ACC112 (cell line): Measurements from ENCODE around the gene PDGFC.

Experiments
- H2AFZ ChIP-seq: fragments of 200-600 bp; sonication (generic); one replicate; pipeline ENCODE4 v1.6.0; 2017; ENCODE audit warnings: antibody characterized with exemption, low read length; ENCODE audit not compliant: unreplicated experiment
- H3K27ac ChIP-seq: fragments of 200-600 bp; sonication (generic); 2 replicates; pipeline ENCODE4 v1.5.1; 2014; ENCODE audit warnings: low read depth, mild to moderate bottlenecking, antibody characterized with exemption, low read length, moderate library complexity
- H3K27me3 ChIP-seq: fragments of 200-600 bp; sonication (generic); 2 replicates; pipeline ENCODE4 v1.6.1; 2014; ENCODE audit warnings: mild to moderate bottlenecking, antibody characterized with exemption, low read length, moderate library complexity, mixed read lengths; ENCODE audit not compliant: insufficient read depth
- H3K36me3 ChIP-seq: fragments of 200-600 bp; sonication (generic); 2 replicates; pipeline ENCODE4 v1.6.1; 2016; ENCODE audit warnings: mild to moderate bottlenecking, antibody characterized with exemption, low read length, moderate library complexity, mixed read lengths; ENCODE audit not compliant: insufficient read depth
- H3K4me1 ChIP-seq: fragments of 200-600 bp; sonication (generic); one replicate; pipeline ENCODE4 v1.6.1; 2016; ENCODE audit warnings: low read length, mixed read lengths; ENCODE audit not compliant: insufficient read depth, unreplicated experiment, control insufficient read depth
- H3K4me3 ChIP-seq: fragments of 200-600 bp; sonication (generic); 2 replicates; pipeline ENCODE4 v1.5.1; 2014; ENCODE audit warnings: mild to moderate bottlenecking, low read depth, low read length
- H3K79me2 ChIP-seq: fragments of 200-600 bp; sonication (generic); one replicate; pipeline ENCODE4 v1.6.0; 2016; ENCODE audit warnings: low read length; ENCODE audit not compliant: control insufficient read depth, unreplicated experiment, insufficient read depth

Gene PDGFC

DNA sequence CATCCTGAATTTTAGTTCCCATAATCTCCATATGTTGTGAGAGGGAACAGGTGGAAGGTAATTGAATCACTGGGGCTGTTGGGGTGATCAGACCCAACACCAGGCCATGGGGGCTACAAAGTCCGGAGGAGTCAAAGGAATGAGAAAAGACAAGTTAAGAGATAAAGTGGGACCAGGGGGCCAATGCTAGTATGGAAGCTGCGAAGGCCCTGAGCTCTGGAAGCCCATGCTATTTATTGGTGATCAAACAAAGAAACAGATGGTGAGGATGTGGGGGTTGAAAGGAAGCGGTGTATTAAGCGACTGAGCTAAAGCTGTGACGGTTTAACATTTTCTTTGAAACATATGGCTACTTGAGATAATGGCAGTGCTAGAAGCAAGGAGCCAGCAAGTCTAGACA is 132.8 kb downstream of the PDGFC start:
- Histone ChIP-seq H3K4me1 (peaks cover 5% of the 10 kb centered on the region), H3K27me3 (no peaks in the 10 kb centered on the region), H2AFZ (no peak overlapping the region), H3K79me2 (no peaks in the 10 kb centered on the region), H3K36me3 (peaks cover 27% of the 10 kb centered on the region), H3K27ac (no peak overlapping the region), H3K4me3 (no peak overlapping the region)

DNA sequence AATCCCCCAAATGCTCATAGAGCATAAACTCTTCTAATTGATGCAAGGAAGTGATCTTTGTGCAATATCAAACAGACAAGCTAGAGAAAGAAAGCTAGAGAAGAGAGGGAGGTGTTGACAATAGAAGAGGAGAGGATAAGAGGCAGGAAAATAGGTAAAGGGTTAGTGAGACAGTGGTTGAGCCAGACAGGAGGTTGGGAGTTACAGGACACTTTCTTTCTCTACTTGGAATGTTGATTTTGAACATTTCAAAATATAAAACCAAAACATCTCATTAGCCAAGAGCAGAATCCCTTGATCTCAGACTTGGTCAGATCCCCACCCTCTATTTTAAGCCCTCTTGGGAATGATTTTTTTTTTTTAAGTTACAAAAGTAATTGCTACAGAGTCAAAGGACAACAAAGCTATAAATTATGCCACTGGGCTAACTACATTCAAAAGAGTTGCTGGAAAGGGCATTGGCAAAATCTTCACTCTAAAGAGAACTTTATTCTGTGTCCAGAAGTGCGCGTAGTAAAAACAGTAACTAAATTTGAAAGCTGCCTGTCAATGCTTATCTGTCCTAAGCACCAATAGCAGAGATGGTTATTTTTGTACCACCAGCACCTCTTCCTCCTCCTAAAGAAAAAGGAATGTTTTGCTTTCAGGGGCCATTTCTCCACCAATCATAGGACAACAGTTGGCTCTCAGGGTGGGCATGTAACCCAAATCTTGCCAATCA is 133.8 kb downstream of the PDGFC start:
- Histone ChIP-seq H3K36me3 (peaks cover 27% of the 10 kb centered on the region), H2AFZ (no peak overlapping the region), H3K4me1 (peaks cover 11% of the 10 kb centered on the region), H3K27ac (no peak overlapping the region), H3K4me3 (no peak overlapping the region), H3K27me3 (no peaks in the 10 kb centered on the region), H3K79me2 (no peaks in the 10 kb centered on the region)

DNA sequence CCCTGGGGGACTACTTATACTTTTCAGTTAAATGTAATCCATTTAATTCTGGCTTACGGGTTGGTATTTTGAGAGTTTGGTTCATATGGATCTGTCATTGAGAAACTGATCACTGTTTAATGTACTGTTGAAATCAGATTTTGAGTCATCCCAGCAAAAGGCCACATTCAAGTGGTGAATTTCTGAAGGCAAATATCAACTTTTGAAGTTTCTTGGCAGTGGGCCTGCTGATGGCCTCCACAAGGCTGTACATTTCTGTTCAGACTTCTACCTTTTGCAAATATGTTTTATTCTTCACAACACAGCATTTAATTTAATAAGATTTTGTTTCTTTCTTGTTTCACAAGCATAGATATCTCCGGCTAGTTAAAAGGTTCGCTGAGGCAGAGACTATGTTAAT is 138.7 kb downstream of the PDGFC start:
- Histone ChIP-seq H3K4me1 (peaks cover 43% of the 10 kb centered on the region), H3K4me3 (no peak overlapping the region), H3K79me2 (peaks cover 6% of the 10 kb centered on the region), H3K27me3 (no peaks in the 10 kb centered on the region), H3K27ac (no peak overlapping the region; the same call in 1 of the 2 replicates), H3K36me3 (peaks cover under 1% of the 10 kb centered on the region; the same call in 1 of the 2 replicates), H2AFZ (no peak overlapping the region)

DNA sequence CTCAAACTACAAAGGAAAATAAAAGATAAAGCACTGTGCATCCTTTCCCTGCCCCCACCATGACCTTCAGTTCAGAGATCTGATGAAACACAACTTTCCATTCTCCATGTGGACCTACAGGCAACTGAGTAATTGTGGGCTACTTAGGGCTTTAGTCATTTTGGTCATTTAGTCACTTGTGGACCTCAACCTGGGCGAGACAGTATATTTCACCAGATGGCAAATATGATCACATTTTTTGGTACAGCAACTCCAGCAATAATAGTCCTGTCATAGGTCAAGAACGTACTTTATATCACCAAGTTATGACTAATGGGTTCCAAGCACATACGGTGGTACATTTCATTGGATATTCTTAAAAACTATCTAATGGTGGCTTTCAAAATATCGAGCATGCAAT is 141.2 kb downstream of the PDGFC start:
- Histone ChIP-seq H3K79me2 (peaks cover 10% of the 10 kb centered on the region), H3K27me3 (no peaks in the 10 kb centered on the region), H3K27ac (peak overlapping the region; percentile 87), H3K4me1 (peaks cover 43% of the 10 kb centered on the region), H3K4me3 (no peak overlapping the region), H2AFZ (no peak overlapping the region), H3K36me3 (no peaks in the 10 kb centered on the region)

DNA sequence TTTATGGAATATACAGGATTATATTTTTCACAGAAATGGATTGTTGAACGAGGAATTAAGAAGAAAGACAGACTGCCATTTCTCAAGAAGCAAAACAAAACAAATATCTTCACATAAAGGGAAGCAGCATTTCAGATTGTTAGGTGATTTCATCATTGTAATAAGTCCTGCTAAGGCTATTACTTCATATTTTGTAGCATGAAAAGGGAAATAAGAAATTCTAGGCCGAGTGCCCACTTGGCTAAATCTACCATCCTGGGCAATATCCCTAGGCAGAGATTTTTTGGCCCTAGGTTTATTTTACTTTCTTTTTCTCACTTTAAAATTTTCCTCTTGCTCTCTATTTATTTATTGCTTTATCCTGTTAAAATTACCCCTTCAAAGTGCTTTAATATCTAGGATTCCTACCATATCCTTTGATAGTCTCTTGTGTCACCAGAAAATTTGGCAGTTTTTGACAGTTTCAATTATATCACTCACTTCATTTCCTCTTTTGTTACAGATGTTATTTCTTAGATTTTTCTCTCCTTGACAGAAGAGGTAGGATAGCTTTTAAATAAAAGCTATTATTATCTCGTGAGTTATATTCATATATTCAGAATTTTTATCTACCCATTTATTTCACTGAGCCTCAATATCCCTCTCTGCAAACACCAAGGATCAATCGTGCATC is 142.3 kb downstream of the PDGFC start:
- Histone ChIP-seq H3K79me2 (peaks cover 10% of the 10 kb centered on the region), H3K36me3 (no peaks in the 10 kb centered on the region), H2AFZ (no peak overlapping the region), H3K4me1 (peaks cover 44% of the 10 kb centered on the region), H3K27me3 (no peaks in the 10 kb centered on the region), H3K4me3 (peak overlapping the region; percentile 64), H3K27ac (peak overlapping the region; percentile 87)

DNA sequence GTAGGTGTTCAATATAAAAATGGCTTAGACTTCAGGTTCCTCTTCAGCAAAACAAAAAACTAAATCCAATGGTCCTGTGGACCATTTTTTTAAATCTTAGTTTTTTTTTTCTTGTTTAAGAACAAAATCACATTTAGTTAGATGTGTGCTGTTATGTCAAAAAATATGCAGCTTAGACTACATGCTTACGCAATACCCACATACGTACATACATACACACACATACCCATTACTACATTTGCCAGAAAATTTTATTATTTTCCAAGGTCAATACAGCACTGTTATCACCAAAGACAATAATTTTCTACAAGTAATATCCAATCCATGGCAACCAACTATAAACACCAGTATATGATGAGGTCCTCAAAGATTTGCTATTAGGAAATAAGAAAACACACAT is 144.1 kb downstream of the PDGFC start:
- no peak overlapping the region for H2AFZ ChIP-seq
- peaks cover 4% of the 10 kb centered on the region; the same call in 1 of the 2 replicates for H3K36me3 ChIP-seq
- H3K79me2 ChIP-seq, result peaks cover 13% of the 10 kb centered on the region
- peaks cover 34% of the 10 kb centered on the region for H3K4me1 ChIP-seq
- H3K27ac ChIP-seq, result no peak overlapping the region
- no peaks in the 10 kb centered on the region for H3K27me3 ChIP-seq
- H3K4me3 ChIP-seq, result no peak overlapping the region

DNA sequence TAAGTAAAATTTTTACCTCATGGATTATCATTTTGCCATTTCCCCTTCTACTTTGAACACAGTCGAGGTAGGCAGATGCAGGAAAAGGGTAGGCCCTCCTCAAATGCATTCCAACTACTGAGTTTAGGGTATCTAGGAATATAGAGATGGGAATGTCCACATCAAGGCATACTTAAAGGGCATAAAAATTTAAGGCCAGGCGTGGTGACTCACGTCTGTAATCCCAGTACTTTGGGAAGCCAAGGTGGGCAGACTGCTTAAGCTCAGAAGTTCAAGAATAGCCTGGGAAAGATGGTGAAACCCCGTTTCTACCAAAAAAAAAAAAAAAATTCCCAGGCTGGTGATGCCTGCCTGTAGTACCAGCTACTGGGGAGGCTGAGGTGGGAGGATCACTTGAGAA is 146.5 kb downstream of the PDGFC start:
- Histone ChIP-seq H3K4me3 (no peak overlapping the region), H3K36me3 (peaks cover 4% of the 10 kb centered on the region; the same call in 1 of the 2 replicates), H3K27me3 (no peaks in the 10 kb centered on the region), H3K27ac (no peak overlapping the region), H2AFZ (no peak overlapping the region), H3K79me2 (peaks cover 13% of the 10 kb centered on the region), H3K4me1 (peaks cover 23% of the 10 kb centered on the region)

DNA sequence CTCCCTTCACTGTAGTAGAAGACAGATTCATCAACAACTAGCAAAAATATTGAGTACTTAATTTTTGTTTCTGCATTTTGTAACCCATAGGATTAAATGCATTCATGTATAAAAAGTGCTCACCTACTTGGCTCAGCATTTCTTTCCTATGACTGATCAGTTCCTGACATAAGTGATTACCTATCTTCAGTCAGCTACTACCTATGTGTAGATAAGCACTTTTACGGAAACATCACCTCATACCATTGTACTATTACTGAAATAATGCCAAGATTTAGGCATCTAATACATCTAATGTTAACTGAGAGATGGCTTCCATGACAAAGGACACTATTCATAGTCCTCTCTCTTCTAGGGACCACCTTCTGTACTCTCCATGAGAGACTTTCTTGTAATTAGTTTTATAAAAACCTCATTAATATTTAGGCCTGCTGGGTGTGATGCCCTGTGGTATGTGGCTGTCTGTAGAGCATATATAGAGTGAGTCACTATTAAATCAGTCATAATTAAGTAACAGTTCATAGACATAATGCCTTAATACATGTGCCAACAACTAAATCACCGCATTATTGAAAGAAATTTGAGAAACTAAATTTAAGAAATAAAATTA is 147.0 kb downstream of the PDGFC start:
- H3K4me3 ChIP-seq, result no peak overlapping the region
- no peaks in the 10 kb centered on the region for H3K27me3 ChIP-seq
- no peak overlapping the region for H2AFZ ChIP-seq
- H3K36me3 ChIP-seq, result peaks cover 4% of the 10 kb centered on the region; the same call in 1 of the 2 replicates
- no peak overlapping the region for H3K27ac ChIP-seq
- peaks cover 13% of the 10 kb centered on the region for H3K79me2 ChIP-seq
- H3K4me1 ChIP-seq, result peaks cover 19% of the 10 kb centered on the region

DNA sequence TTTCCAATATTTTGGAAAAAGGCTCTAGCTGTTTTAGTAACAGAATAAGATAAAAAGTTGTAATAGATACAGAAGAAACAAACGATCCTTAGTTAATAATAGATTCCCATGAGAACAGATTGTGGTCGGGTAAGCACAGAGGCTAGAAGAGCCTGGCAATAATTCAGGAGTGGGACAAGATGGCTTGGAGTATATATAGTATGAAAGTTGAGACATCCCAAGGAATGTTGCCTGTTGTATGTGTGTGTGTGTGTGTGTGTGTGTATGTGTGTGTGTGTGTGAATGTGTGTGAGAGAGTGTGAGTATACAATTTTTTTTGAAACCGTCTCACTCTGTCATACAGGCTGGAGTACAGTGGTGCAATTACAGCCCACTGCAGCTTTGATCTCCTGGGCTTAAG is 150.7 kb downstream of the PDGFC start:
- Histone ChIP-seq H3K79me2 (peaks cover 3% of the 10 kb centered on the region), H3K27me3 (no peaks in the 10 kb centered on the region), H3K4me3 (no peak overlapping the region), H3K4me1 (peaks cover 4% of the 10 kb centered on the region), H3K27ac (no peak overlapping the region), H3K36me3 (peaks cover 4% of the 10 kb centered on the region; the same call in 1 of the 2 replicates), H2AFZ (no peak overlapping the region)

DNA sequence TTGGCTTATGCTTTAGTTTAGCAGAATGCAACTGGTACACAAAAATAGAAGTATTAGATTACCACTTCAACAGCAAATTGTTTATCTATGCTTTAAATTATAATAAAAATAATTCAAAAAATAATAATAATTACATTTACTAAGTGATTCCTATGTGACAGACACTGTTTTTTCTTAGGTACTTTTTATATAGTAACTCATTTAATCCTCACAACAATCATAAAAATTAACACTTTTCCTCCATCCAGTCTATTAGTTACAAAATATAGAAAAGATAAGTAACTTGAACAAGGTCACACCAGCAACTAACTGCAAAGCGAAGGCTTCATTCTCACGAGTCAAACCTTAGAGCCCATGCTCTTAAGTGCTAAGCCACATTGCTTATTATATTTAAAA is 155.2 kb downstream of the PDGFC start:
- Histone ChIP-seq H3K27me3 (no peaks in the 10 kb centered on the region), H2AFZ (no peak overlapping the region), H3K4me1 (no peaks in the 10 kb centered on the region), H3K79me2 (peaks cover 2% of the 10 kb centered on the region), H3K4me3 (no peak overlapping the region), H3K36me3 (0 out of 2 replicates have a peak, but pooled peaks cover 3% of the 10 kb centered on the region), H3K27ac (no peak overlapping the region)
